ENCODE measurements around the gene ANO10.

- TF ChIP-seq CTCF (IDR thresholded peaks at IDR 0.05) = no peak
- no peak for TF ChIP-seq POLR2A (IDR thresholded peaks at IDR 0.05)
Measured at GRCh38 chr3:43338295-43338694, 283.5 kb downstream of the ANO10 start.

All from heart left ventricle (tissue), 13 donors.